GM19455 (cell line): ENCODE results near the gene NUP188.

ENCODE experiments used
- ATAC-seq: cut with Tn5 transposase; IDR thresholded peaks from one replicate; pipeline ENCODE4 v1.9.1; 2021; ENCODE audit not compliant: unreplicated experiment

NUP188 gene

GRCh38 chr9:129007035-129007765 lies 59.7 kb downstream of the NUP188 start:
- no peak for ATAC-seq

- no peak for ATAC-seq
Measured at GRCh38 chr9:129007766-129008468, 60.4 kb downstream of the NUP188 start.

- ATAC-seq, result no peak
Measured at GRCh38 chr9:129008469-129008965, 61.0 kb downstream of the NUP188 start.

DNA sequence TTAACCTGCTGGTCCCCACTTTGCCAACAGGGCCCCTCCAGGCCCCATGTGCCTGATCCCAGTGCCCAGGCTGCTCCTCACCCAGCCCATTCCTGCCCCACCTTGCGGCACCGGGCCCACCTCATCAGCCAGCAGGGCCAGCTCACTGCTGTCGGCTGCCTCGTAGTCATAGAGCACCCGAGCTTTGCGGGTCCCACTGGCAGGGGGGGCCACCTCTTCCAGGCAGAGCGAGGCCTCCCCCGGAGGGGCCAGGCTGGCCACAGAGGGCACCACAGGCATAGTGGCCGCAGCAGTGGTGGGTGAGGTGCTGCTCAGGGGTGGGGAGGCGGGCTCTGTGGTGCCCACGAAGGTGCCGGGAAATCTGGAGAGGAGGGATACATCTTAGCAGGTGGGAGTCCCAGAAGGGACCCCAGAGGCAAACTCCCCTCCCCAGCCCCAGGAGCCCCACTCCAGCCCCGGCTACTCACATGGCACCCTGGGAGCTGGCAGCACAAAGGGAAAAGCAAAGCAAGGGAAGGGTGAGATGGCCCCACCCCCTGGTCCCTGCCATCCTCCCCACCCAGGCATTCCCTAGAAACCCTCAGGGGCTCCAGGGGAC lies 61.6 kb downstream of the NUP188 start:
- no peak for ATAC-seq

DNA sequence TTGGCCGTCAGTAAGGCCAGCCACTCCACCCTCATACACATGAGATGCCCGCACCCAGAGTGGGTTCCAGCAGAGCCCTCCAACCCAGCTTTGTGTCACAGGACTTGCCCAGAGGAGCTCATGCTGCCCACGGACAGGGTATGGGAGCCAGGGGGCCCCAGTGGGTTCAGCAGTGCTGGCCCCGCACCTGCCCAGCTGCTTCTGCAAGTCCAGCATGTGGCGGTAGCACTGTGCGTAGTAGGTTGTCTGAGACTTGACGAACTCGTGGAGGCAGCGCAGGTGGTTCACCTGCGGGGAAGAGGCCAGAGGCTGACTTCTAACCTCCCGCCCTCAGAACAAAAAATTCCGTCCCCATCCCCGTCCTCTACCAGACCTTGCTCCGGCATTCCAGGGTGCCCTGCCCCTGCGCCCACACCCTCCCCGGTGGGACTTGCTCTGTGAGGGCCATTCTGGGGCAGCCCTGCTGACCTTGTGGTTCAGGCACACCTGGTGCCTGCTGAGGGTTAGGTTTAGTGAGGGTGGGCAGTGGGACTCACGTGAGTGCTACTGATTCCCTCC lies 62.2 kb downstream of the NUP188 start:
- no peak for ATAC-seq

- ATAC-seq, result no peak
Measured at GRCh38 chr9:129010267-129010975, 62.9 kb downstream of the NUP188 start.

- ATAC-seq, result no peak
Measured at GRCh38 chr9:129011170-129011569, 63.7 kb downstream of the NUP188 start.

DNA sequence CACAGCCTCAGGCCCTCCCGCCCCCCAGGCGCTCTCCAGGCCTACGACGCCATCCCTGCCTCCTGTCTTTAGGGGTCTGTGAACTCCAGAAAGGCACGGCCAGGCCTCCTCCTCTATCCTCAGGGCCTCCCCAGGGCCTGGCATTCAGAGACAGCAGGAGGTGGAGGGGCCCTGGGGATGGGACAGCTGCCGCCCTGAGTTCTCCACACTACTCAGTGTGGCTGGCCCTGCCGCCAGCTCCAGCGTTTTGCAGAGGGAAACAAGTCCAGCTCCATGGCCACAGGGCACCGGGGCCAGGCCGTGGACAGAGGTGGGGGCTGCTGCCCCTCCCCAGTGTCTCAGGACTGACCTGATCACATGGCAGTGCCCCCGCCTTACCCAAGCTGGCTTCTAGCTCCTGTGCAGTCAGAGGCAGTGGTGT lies 64.3 kb downstream of the NUP188 start:
- ATAC-seq, result no peak

DNA sequence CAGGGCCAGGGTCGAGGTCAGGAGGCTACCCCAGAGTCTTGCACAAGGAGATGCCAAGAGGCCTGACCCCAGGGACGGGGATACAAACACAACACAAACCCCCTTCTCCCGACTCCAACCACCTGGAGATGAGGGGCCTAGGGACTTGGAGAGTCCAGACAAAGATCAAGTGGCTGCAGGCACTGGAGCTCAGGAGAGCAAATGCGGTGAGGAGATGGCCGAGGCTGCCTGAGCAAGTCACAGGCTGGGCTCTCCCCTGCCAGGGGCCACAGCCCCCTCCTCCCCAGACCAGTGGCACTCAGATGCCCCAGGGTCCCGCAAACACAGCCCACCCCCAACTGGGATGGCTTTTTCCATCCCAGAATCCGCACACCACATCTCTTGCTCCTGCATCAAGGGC lies 64.8 kb downstream of the NUP188 start:
- ATAC-seq, result no peak

- no peak for ATAC-seq
Measured at GRCh38 chr9:129012893-129013448, 65.5 kb downstream of the NUP188 start.

- no peak for ATAC-seq
Measured at GRCh38 chr9:129013674-129014073, 66.2 kb downstream of the NUP188 start.

- no peak for ATAC-seq
Measured at GRCh38 chr9:129014124-129014523, 66.6 kb downstream of the NUP188 start.

DNA sequence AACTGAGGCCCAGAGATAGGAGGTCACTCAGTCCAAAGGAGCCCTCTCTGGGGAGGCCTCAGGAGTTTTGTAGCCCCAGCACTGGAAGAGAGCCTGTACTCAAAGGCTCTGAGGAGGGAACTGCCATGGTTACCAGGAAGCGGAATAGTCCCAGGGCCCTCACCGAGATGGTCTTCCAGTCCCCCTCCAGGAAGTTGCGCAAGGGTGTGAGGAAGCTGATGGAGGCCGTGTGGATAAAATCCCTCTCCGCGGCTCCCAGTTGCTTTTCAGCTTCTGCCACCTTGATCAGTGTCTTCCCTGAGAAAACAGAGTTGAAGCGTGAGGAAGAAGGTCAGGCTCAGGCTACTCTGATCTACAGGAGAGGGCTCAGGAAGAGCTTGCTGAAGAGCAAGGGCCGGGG lies 67.1 kb downstream of the NUP188 start:
- no peak for ATAC-seq

DNA sequence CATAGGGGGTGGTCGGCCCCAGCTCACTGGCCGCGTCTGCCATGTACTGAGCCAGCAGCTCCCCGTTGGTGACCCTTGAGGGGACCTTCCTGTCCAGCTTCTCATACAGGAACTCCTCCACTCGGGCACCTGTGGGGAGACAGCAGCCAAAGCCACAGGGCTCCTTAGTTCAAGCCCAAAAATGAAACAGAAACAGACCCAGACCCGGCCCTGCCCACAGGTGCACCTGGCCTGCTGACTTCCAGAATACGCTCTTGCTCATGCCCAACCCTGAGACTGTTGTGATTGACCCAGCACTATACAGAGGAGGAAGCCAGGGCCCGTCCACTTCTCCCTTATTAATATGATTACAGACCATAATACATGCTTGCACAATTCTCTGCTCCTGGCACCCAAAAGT lies 73.6 kb downstream of the NUP188 start:
- ATAC-seq, result peak; percentile 68

GRCh38 chr9:129022037-129022436 lies 74.5 kb downstream of the NUP188 start:
- no peak for ATAC-seq

DNA sequence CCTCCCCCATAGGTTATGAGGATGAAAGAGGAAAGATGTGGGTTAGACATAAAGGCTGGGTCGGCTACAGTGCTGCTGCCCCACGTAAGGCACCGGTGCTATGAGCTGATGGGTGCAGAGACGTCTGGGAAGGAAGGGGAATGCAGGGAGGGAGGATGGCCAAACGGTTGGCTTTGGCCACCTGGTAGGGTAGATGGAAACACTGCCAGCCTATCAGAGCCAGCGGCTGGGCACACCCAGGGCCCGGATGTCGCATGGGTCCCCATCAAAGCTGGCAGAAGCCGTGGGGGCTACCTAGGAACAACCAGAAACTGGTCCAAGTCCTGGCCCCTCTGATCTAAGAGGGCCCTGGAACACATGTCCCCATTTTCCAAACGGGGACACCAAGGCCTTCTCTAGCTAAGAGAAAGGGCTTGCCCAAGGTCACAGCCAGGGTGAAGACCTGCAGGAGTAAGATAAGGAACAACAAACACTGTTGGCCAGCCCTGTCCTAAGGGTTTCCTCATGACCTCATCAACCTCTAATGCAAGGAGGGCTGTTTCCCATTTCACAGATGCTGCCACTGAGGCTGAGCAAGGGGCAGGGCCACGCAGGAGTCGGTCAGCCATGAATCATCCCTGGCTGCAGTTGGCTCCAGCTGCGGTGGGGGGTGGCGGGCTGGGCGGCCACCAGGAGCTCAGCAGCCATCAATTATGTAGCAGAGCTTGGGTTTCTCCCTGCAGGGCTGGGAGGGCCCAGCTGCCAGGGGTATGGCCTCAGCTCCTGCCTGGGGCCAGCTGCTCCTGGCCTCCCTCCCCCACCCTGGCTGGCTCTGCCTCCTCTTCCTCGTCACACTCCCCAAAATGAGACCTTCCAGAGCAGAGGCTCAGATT lies 75.8 kb downstream of the NUP188 start:
- no peak for ATAC-seq

- no peak for ATAC-seq
Measured at GRCh38 chr9:129023908-129024233, 76.4 kb downstream of the NUP188 start.

GRCh38 chr9:129026442-129027223 lies 79.1 kb downstream of the NUP188 start:
- ATAC-seq, result no peak

GRCh38 chr9:129027224-129027684 lies 79.8 kb downstream of the NUP188 start:
- ATAC-seq, result peak; percentile 19
